ENCODE data around the gene SDS.

DNA sequence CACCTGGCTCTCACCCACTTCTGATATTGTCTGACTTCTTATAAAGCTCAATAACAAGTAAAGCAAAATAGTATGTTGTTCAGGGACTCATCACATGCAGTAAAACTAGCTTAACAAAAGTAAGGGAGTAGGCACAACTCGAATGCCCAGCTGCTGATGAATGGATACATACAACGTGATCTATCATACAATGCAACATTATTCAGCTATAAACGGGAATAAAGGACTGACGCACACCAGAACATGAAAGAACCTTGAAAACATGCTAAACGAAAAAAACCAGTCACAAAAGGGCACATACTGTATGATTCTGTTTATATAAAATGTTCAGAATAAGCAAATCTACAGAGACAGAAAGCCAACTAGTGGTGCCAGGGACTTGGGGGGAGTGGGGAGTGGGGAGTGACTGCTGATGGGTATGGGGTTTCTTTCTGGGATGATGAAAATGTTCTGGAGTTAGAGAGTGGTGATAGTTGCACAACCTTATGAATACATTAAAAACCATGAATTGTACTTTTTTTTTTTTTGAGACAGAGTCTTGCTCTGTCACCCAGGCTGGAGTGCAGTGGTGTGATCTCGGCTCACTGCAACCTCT, 34.2 kb downstream of the SDS start:
- TF ChIP-seq POLR2A (IDR thresholded peaks at IDR 0.05): no peak
- TF ChIP-seq, protein P1, sequence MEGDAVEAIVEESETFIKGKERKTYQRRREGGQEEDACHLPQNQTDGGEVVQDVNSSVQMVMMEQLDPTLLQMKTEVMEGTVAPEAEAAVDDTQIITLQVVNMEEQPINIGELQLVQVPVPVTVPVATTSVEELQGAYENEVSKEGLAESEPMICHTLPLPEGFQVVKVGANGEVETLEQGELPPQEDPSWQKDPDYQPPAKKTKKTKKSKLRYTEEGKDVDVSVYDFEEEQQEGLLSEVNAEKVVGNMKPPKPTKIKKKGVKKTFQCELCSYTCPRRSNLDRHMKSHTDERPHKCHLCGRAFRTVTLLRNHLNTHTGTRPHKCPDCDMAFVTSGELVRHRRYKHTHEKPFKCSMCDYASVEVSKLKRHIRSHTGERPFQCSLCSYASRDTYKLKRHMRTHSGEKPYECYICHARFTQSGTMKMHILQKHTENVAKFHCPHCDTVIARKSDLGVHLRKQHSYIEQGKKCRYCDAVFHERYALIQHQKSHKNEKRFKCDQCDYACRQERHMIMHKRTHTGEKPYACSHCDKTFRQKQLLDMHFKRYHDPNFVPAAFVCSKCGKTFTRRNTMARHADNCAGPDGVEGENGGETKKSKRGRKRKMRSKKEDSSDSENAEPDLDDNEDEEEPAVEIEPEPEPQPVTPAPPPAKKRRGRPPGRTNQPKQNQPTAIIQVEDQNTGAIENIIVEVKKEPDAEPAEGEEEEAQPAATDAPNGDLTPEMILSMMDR (IDR thresholded peaks at IDR 0.05): no peak
- no peak for TF ChIP-seq POLR2AphosphoS5 (IDR thresholded peaks at IDR 0.05; ENCODE audit: insufficient read depth in 1 of 2, low read depth in 1 of 2)

Measured in vagina (tissue), 2 donors.